Upper lobe of right lung (tissue), 1 donor: Measurements from ENCODE around the gene CKMT1B. TPM values are rescaled to one million over a fixed set of nuclear protein-coding genes. Genes with fewer than 3 reads are reported as not detected.
"Not testable (repeated sequence)": the region's sequence is repeated elsewhere in the genome, so short reads cannot be mapped to it uniquely, and the experiment has no call there.

Source experiments
- ATAC-seq: fragments of 200-7000 bp; cut with Tn5 transposase; one replicate; pipeline ENCODE4 v1.9.1; 2020; ENCODE audit warnings: mild to moderate bottlenecking, moderate library complexity
- DNase-seq: peaks from one replicate; pipeline ENCODE4 v3.0.0-alpha.2; 2020
- H3K27ac ChIP-seq: fragments of 200-600 bp; one replicate; pipeline ENCODE4 v1.8.0; 2022
- H3K27me3 ChIP-seq: fragments of 200-600 bp; one replicate; pipeline ENCODE4 v1.8.0; 2022; ENCODE audit warnings: mild to moderate bottlenecking
- H3K36me3 ChIP-seq: fragments of 200-600 bp; one replicate; pipeline ENCODE4 v1.8.0; 2022
- H3K4me1 ChIP-seq: fragments of 200-600 bp; one replicate; pipeline ENCODE4 v1.8.0; 2022
- H3K4me3 ChIP-seq: fragments of 200-600 bp; one replicate; pipeline ENCODE4 v1.8.0; 2022; ENCODE audit warnings: mild to moderate bottlenecking
- H3K9me3 ChIP-seq: fragments of 200-600 bp; one replicate; pipeline ENCODE4 v1.8.0; 2022
- CTCF ChIP-seq: fragments of 200-600 bp; IDR thresholded peaks from one replicate; pipeline ENCODE4 v1.8.0; 2022; ENCODE audit warnings: antibody characterized with exemption
- intact Hi-C: fragments of 100-400 bp; cut with DNase I; formaldehyde crosslinking; loops from one replicate; pipeline ENCODE4 v1.11.0; 2022
- long read RNA-seq: library from polyadenylated mRNA; unstranded; transcript quantifications from one replicate; pipeline ENCODE4 v2.0.0, GENCODE V29; 2021
- total RNA-seq: library from RNA; stranded (reverse); fragmentation: NEBNext Ultra II Directional; extraction: Animal tissue kit (Norgen Biotek cat#: 25700); gene quantifications from one replicate; pipeline ENCODE4 v1.2.1, GENCODE V29; 2021
- donor health status: DM: no; HTN: yes; CAD: no; lungs with severe emphysema.

The CKMT1B gene
- total RNA-seq: 0.84 TPM
- long read RNA-seq, partial matches to known transcripts: 0 of 1 reads
- long read RNA-seq, other reads (novel, unspliced or antisense): 1 of 1 reads

DNA sequence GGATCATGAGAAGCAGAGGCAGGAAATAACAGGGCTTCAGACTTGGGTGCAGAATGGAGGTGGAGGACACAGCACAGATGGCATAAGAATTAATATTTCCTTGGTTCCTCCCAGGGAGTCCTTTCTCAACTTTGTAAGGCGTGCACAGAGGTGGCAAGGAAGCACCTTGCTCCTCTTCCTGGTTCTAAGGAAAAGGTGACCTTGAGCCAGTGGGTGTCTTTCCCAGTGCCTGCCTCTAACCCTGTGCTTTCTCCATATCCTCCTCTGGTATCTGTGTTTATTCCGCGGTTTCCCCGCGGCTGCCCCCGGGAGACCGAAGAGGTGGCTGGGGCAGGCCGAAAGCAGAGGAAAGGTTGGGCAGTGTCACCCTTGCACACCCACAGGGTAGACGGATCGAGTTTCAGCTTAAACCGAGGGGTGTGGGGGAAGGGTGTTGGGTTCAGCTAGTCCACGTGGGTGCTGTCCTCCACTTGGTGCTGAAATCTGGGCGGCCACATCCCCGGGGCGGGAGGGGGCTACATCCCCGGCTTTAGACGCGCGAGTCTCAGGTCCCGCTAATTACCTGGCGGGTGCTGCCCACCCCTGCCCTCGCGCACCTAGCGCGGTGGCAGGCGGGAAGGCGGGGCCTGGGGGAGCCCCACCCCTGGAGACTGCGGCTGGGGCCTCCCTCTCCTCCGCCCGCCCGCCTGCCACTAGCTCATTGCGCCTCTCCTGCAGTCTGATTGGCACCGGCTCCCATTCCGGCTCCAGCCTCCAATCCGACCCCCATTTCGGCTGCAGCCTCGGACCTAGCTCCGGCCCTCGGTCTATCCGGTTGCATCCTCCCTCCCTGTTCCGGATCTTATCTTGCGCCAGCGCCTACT is at the start of gene CKMT1B:
Gene CKMT1B (plus strand): TSS at position 700 of the 863 bp plus-strand sequence. CDS start 192 bp downstream, outside the sequence.
- H3K4me1 ChIP-seq, H3K4me3 ChIP-seq, H3K9me3 ChIP-seq, DNase-seq, intact Hi-C loops, H3K36me3 ChIP-seq, H3K27me3 ChIP-seq, H3K27ac ChIP-seq: not testable (repeated sequence)
- ATAC-seq: peak; percentile 58

- no peak overlapping the region for H3K4me3 ChIP-seq
- H3K27ac ChIP-seq: no peak overlapping the region
- peaks cover 8% of the 10 kb centered on the region for H3K9me3 ChIP-seq
- no peaks in the 10 kb centered on the region for H3K27me3 ChIP-seq
- H3K36me3 ChIP-seq: no peaks in the 10 kb centered on the region
- no peak for DNase-seq
- intact Hi-C loops: no loop called here
- ATAC-seq: no peak
- H3K4me1 ChIP-seq: no peaks in the 10 kb centered on the region
- TF ChIP-seq CTCF: no peak
Measured at GRCh38 chr15:43544266-43544665, 49.6 kb upstream of the CKMT1B start.

GRCh38 chr15:43545426-43545825 is 48.4 kb upstream of the CKMT1B start:
- Histone ChIP-seq H3K9me3 (peaks cover 8% of the 10 kb centered on the region), H3K4me1 (no peaks in the 10 kb centered on the region), H3K36me3 (no peaks in the 10 kb centered on the region), H3K4me3 (no peak overlapping the region), H3K27ac (no peak overlapping the region), H3K27me3 (no peaks in the 10 kb centered on the region)
- intact Hi-C loops: no loop called here
- DNase-seq: no peak
- ATAC-seq: no peak
- TF ChIP-seq CTCF: no peak

- Histone ChIP-seq H3K4me1 (no peaks in the 10 kb centered on the region), H3K9me3 (peaks cover 8% of the 10 kb centered on the region), H3K4me3 (no peak overlapping the region), H3K27ac (no peak overlapping the region), H3K36me3 (no peaks in the 10 kb centered on the region), H3K27me3 (no peaks in the 10 kb centered on the region)
- TF ChIP-seq CTCF: no peak
- intact Hi-C loops: no loop called here
- ATAC-seq (no peak), DNase-seq (no peak)
Measured at GRCh38 chr15:43547539-43547938, 46.3 kb upstream of the CKMT1B start.

DNA sequence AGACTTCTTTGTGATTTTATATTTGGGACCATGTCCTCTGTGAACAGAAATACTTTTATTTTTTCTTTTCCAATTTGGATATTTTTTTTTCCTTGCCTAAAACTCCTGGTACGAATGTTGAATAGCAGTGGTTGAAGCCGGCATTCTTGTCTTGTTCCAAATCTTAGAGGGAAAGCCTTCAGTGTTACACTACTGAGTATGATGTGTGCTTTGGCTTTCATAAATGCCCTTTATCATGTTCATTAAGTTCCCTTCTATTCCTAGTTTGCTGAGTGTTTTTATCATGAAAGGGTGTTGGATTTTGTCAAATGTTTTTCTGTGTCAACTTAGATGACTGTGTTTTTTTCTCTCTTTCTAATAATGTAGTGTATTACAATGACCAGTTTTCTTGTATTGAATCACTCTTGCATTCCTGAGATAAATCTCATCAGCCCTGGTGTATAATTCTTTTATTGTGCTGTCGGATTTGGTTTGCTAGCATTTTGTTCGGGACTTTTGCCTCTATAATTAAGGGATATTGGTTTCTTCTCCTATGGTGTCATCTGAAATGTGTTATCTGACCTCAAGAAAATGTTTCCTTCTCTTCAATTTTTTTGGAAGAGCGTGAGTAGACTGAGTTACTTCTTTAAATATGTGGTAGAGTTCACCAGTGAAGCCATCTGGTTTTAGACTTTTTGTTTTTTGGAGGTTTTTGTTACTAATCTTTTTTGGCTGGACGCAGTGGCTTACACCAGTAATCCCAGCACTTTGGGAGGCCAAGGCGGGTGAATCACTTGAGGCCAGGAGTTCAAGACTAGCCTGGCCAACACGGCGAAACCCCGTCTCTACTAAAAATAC is 43.1 kb upstream of the CKMT1B start:
- Histone ChIP-seq H3K36me3 (no peaks in the 10 kb centered on the region), H3K4me3 (no peak overlapping the region), H3K9me3 (no peaks in the 10 kb centered on the region), H3K4me1 (no peaks in the 10 kb centered on the region), H3K27me3 (no peaks in the 10 kb centered on the region), H3K27ac (no peak overlapping the region)
- no peak for DNase-seq
- no peak for ATAC-seq
- intact Hi-C loops: no loop called here
- TF ChIP-seq CTCF: no peak

DNA sequence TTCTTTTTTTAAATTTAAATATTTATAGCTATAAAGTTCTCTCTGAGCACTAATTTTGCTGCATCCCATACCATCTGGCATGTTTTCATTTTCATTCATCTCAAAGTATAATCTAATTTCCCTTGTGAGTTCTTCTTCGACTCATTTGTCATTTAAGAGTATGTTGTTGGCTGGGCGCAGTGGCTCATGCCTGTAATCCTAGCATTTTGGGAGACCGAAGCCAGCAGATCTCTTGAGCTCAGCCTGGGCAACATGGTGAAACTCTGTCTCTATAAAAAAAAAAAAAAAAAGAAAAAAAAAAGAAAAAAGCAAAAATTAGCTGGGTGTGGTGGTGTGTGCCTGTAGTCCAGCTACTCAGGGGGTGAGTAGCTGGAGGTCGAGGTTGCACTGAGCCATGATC is 41.6 kb upstream of the CKMT1B start:
- ATAC-seq (no peak), DNase-seq (no peak)
- intact Hi-C loops: no loop called here
- Histone ChIP-seq H3K27me3 (no peaks in the 10 kb centered on the region), H3K9me3 (no peaks in the 10 kb centered on the region), H3K4me1 (no peaks in the 10 kb centered on the region), H3K27ac (no peak overlapping the region), H3K4me3 (no peak overlapping the region), H3K36me3 (no peaks in the 10 kb centered on the region)
- TF ChIP-seq CTCF: no peak
